Fibroblast of lung (primary cell): ENCODE results near the gene PRODH. TPM values are rescaled to one million over a fixed set of nuclear protein-coding genes. Genes with fewer than 3 reads are reported as not detected.
"Not testable (repeated sequence)": the region's sequence is repeated elsewhere in the genome, so short reads cannot be mapped to it uniquely, and the experiment has no call there.

Source experiments
- DNase-seq, 2 donors: peaks; one replicate each; pipeline versions ENCODE4 v3.0.0 to v3.0.0-alpha.2; 2010; ENCODE audit warnings: low read depth in 2 of 2
- H2AFZ ChIP-seq: 2 replicates; pipeline ENCODE4 v1.5.1; 2012; ENCODE audit warnings: low read length, control low read depth, inconsistent platforms
- H3K27ac ChIP-seq: 2 replicates; pipeline ENCODE4 v1.5.1; 2011; ENCODE audit warnings: low read length, control low read depth; ENCODE audit not compliant: insufficient read depth
- H3K27me3 ChIP-seq: 2 replicates; pipeline ENCODE4 v1.5.1; 2011; ENCODE audit warnings: mild to moderate bottlenecking, low read length; ENCODE audit not compliant: control insufficient read depth, insufficient read depth
- H3K36me3 ChIP-seq: 2 replicates; pipeline ENCODE4 v1.5.1; 2011; ENCODE audit warnings: low read length; ENCODE audit not compliant: control insufficient read depth, insufficient read depth
- H3K4me1 ChIP-seq: 2 replicates; pipeline ENCODE4 v1.5.1; 2011; ENCODE audit warnings: low read length; ENCODE audit not compliant: control insufficient read depth, insufficient read depth; ENCODE audit errors: extremely low read depth
- H3K4me2 ChIP-seq: 2 replicates; pipeline ENCODE4 v1.5.1; 2011; ENCODE audit warnings: low read length, control low read depth; ENCODE audit not compliant: insufficient read depth; ENCODE audit errors: extremely low read depth
- H3K4me3 ChIP-seq, 4 experiments: fragments of 200-600 bp in 1 of 4; sonication (generic) in 1 of 4; replicated peaks in 1 of 4; 2 replicates each; pipeline ENCODE4 v1.5.1; 2011 to 2016; ENCODE audit warnings: low read length in 4 of 4, low read depth in 3 of 4, mild to moderate bottlenecking in 3 of 4, control low read depth in 2 of 4, inconsistent platforms in 1 of 4, mixed read lengths in 1 of 4; ENCODE audit not compliant: insufficient read depth in 1 of 4; ENCODE audit errors: control extremely low read depth in 1 of 4
- H3K79me2 ChIP-seq: 2 replicates; pipeline ENCODE4 v1.5.1; 2012; ENCODE audit warnings: mild to moderate bottlenecking, low read length, inconsistent platforms; ENCODE audit not compliant: control insufficient read depth, insufficient read depth
- H3K9ac ChIP-seq: 2 replicates; pipeline ENCODE4 v1.5.1; 2011; ENCODE audit warnings: mild to moderate bottlenecking, low read length, control low read depth; ENCODE audit not compliant: insufficient read depth
- H3K9me3 ChIP-seq: 2 replicates; pipeline ENCODE4 v1.5.1; 2012; ENCODE audit warnings: low read depth, low read length; ENCODE audit not compliant: control insufficient read depth, insufficient read depth
- H4K20me1 ChIP-seq: 2 replicates; pipeline ENCODE4 v1.5.1; 2011; ENCODE audit warnings: low read length; ENCODE audit not compliant: control insufficient read depth, insufficient read depth; ENCODE audit errors: extremely low read depth
- EZH2 ChIP-seq: IDR thresholded peaks from 2 replicates; pipeline ENCODE4 v1.5.1; 2012; ENCODE audit warnings: low read length, control low read depth, mild to moderate bottlenecking; ENCODE audit errors: missing control alignments
- polyA plus RNA-seq, 2 donors: library from polyadenylated mRNA; depleted of rRNA in 1 of 2; stranded (reverse) in 1 of 2; unstranded in 1 of 2; fragments of >200 nt; gene quantifications; 2 replicates each; pipeline ENCODE4 v1.2.1, GENCODE V29; 2011 to 2012; ENCODE audit warnings: missing spikeins in 1 of 2
- total RNA-seq: library from RNA; depleted of rRNA; stranded (reverse); fragments of >200 nt; gene quantifications from 2 replicates; pipeline ENCODE4 v1.2.1, GENCODE V29; 2014
- TF ChIP-seq, protein P1 (sequence below), 2 donors: IDR thresholded peaks in 1 of 2; conservative IDR thresholded peaks in 1 of 2; 1 replicate in 1 of 2; 2 replicates in 1 of 2; pipeline ENCODE4 v1.5.1; 2011 to 2012; ENCODE audit warnings: low read length in 2 of 2, control low read depth in 1 of 2, inconsistent platforms in 1 of 2, low read depth in 1 of 2, mild to moderate bottlenecking in 1 of 2

PRODH gene
- total and polyA plus RNA-seq, 2 donors (not counting 1 experiment from before 2014, with no cell fraction given) = 0.06 TPM; not detected in 1

DNA sequence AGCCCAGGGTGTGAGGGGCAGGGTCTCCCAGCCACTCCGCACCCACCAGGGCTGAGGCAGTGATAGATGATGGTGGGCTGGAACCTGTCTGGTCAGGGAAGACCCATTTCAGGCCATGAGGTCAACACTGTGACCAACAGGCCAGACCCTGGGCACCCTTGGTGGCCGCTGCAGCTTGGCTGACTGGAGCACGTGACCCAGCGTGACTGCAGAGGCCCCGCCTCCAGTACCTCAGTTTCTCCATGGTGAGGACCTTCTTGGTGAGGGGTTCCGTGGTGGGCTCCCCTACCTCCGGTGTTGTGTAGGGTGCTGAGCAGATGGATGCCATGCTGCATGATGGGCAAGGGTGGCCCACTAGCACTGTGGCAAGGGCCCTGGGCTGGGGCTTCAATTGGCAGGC lies 35.9 kb upstream of the PRODH start:
- not testable (repeated sequence) for H3K79me2 ChIP-seq, H3K27me3 ChIP-seq, H3K4me1 ChIP-seq, H2AFZ ChIP-seq, DNase-seq, H3K36me3 ChIP-seq, H3K4me2 ChIP-seq, H4K20me1 ChIP-seq, H3K9ac ChIP-seq, H3K9me3 ChIP-seq, H3K27ac ChIP-seq, H3K4me3 ChIP-seq

DNA sequence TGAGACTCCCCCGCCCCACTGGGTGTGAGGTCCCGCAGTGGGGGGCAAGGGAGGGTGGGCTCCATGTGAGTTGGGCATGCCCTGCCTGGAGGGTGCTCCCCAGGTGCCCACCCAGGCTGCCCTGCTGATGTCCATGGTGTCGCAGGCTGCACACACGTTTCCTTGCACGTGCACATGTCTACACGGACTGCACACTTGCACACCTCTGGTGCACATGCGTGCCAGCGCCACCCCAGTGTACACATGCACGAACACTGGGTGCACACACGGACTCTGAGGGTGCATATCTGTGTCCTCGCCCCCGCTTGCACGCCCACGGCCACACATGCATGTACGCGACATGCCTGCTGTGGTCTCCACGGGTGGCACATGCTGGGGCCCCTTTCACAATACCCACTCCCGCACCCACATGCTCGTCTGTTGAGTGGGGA lies 35.2 kb upstream of the PRODH start:
- no peaks in the 10 kb centered on the region for H4K20me1 ChIP-seq
- no peaks in the 10 kb centered on the region for H3K36me3 ChIP-seq
- TF ChIP-seq, protein P1, sequence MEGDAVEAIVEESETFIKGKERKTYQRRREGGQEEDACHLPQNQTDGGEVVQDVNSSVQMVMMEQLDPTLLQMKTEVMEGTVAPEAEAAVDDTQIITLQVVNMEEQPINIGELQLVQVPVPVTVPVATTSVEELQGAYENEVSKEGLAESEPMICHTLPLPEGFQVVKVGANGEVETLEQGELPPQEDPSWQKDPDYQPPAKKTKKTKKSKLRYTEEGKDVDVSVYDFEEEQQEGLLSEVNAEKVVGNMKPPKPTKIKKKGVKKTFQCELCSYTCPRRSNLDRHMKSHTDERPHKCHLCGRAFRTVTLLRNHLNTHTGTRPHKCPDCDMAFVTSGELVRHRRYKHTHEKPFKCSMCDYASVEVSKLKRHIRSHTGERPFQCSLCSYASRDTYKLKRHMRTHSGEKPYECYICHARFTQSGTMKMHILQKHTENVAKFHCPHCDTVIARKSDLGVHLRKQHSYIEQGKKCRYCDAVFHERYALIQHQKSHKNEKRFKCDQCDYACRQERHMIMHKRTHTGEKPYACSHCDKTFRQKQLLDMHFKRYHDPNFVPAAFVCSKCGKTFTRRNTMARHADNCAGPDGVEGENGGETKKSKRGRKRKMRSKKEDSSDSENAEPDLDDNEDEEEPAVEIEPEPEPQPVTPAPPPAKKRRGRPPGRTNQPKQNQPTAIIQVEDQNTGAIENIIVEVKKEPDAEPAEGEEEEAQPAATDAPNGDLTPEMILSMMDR (conservative IDR thresholded peaks at IDR 0.05 in 1 of 2, IDR thresholded peaks at IDR 0.05 in 1 of 2; ENCODE audit: low read depth in 1 of 2, low read length in 2 of 2) = no peak
- no peak for TF ChIP-seq EZH2
- no peak overlapping the region for H3K4me2 ChIP-seq
- H3K27ac ChIP-seq = no peak overlapping the region
- no peaks in the 10 kb centered on the region for H3K27me3 ChIP-seq
- no peak for DNase-seq
- H3K9ac ChIP-seq = no peak overlapping the region
- no peaks in the 10 kb centered on the region for H3K79me2 ChIP-seq
- H3K4me3 ChIP-seq = no peak overlapping the region
- no peaks in the 10 kb centered on the region for H3K9me3 ChIP-seq
- no peak overlapping the region for H2AFZ ChIP-seq
- H3K4me1 ChIP-seq = no peaks in the 10 kb centered on the region

GRCh38 chr22:18970948-18971315 lies 34.8 kb upstream of the PRODH start:
- Histone ChIP-seq H3K4me1 (no peaks in the 10 kb centered on the region), H3K4me2 (no peak overlapping the region), H3K27me3 (no peaks in the 10 kb centered on the region), H3K9me3 (no peaks in the 10 kb centered on the region), H2AFZ (no peak overlapping the region), H3K36me3 (no peaks in the 10 kb centered on the region), H3K27ac (no peak overlapping the region), H3K9ac (no peak overlapping the region), H4K20me1 (no peaks in the 10 kb centered on the region), H3K4me3 (no peak overlapping the region), H3K79me2 (no peaks in the 10 kb centered on the region)
- peak; percentile 53 for TF ChIP-seq EZH2
- TF ChIP-seq, protein P1 (conservative IDR thresholded peaks at IDR 0.05 in 1 of 2, IDR thresholded peaks at IDR 0.05 in 1 of 2; ENCODE audit: low read depth in 1 of 2, low read length in 2 of 2) = no peak
- no peak for DNase-seq
